C4-2B (cell line): ENCODE results near the gene ZNF579.

Experiments
- H3K27ac ChIP-seq: fragments of 450-650 bp; 2 replicates; pipeline ENCODE4 v1.5.1; 2017
- CTCF ChIP-seq: fragments of 450-650 bp; conservative IDR thresholded peaks from 2 replicates; pipeline ENCODE4 v1.5.1; 2017; ENCODE audit warnings: mild to moderate bottlenecking
- ZFX ChIP-seq: fragments of 450-650 bp; IDR thresholded peaks from 2 replicates; pipeline ENCODE4 v1.6.1; 2017

ZNF579 gene

GRCh38 chr19:55530996-55531395 is 49.7 kb downstream of the ZNF579 start:
- TF ChIP-seq ZFX (no peak), CTCF (no peak)
- no peak overlapping the region for H3K27ac ChIP-seq

- no peak overlapping the region for H3K27ac ChIP-seq
- TF ChIP-seq CTCF = no peak
- no peak for TF ChIP-seq ZFX
These were observed 50.9 kb downstream of the ZNF579 start for GRCh38 chr19:55529636-55530234.

GRCh38 chr19:55528030-55528803 is 52.4 kb downstream of the ZNF579 start:
- H3K27ac ChIP-seq = no peak overlapping the region
- TF ChIP-seq CTCF (no peak), ZFX (no peak)

GRCh38 chr19:55527197-55528029 is 53.2 kb downstream of the ZNF579 start:
- TF ChIP-seq ZFX (no peak), CTCF (no peak)
- H3K27ac ChIP-seq = no peak overlapping the region
